ENCODE data around the gene OSBPL5.
A peak's percentile ranks its signal among the peaks of the same experiment; 100 is the strongest.

The OSBPL5 gene

DNA sequence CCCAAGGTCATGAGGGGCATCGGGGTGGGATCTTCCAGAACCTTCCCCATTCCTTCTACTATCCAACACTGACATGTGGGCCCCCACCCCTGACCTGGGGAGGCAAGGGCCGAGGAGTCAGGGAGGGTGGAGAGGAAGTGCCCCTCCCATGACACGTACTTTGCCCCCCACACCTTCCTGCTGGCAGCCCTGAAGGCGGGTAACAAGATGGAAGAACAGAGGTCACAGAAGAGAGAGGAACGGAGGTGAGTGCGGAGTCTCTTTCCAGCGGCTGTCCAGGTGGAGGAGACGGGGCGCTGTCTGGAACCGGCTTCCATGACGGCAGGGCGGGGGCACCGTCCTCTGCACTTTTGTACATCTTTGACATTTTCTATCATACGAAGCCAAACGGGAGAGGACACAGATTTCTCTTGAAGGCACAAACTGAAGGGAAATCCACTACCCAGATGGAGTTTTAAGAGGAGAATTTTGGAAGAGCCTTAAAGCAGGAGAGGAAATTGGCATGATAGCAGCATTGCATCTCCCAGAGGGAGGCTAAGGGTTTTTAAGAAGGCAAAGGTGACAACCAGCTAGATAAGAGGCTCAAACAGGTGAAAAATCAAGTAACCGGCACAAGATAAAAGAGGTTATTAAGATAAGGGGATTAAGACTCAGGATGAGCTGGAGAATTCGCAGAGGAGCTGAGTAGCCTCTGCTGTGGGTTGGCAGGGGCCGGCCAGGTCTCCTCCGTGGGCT lies 16.7 kb downstream of the OSBPL5 start:
- DNase-seq, result no peak

DNA sequence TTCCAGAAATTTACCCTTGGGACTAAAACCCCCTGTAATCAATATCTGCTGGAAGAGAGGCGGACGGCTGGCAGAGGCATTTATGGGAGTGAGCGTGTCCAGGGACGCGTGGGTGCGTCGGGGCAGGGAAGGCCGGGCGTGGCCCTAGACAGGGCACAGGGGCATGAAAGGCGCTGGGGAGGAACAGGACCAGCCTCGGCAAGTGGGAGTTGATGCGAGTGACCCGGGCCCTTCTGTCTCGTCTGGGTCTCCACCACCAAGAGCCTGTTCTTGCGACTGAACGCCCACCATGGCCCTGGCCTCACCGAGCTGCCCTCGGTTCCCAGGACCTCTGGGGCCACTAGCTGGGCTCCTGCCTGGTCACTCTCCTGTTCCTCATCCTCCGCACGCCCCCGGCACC lies 17.5 kb downstream of the OSBPL5 start:
- DNase-seq, result no peak

DNA sequence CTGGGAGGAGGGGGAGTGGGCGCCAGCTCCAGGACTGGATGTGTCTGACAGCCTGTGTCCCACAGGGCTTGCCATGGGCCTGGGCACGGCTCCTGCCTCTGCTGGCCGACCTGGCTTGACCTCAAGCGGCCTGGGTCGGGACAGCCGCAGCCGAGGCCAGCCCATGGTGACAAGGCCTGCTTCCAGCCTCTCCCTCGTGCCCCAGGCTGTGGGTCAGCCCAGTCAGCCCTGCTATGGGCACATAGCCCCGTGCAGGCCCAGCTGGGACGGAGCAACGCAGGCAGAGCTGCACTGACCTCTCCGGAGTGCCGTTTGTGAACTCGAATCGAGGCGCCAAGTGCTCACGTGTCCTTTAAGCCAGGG lies 17.9 kb downstream of the OSBPL5 start:
- DNase-seq, result no peak

DNA sequence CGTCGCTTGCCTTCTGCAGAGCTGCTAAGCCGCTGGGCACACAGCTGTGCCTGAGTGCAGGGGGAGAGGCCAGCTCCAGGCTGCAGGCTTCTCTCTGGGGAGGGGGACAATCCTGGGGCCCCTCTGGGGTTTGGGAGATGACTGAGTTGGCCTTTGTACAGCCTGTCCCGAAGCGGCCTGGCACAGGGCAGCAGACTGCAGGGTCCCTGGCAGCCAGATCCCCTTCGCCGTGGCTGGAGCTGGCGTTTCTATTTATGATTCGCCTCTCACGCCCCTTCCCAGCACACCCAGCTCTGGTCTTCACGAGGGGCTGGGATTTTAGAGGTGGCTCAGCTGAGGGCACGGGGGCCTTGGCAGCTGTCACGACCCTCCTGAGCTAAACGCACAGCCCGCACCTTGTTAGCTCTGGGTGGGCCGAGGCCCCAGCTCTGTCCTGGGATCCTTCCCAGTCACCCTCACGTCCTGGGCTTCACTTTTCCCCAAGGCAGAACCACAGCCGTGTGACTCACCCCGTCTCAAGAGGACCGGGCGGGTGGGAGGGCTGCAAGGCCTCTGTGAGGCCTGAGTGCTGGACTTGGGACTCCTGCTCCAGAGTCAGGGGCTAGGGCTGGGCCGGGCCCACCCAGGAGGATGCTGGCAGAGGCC lies 18.4 kb downstream of the OSBPL5 start:
- DNase-seq, result peak; percentile 37

DNA sequence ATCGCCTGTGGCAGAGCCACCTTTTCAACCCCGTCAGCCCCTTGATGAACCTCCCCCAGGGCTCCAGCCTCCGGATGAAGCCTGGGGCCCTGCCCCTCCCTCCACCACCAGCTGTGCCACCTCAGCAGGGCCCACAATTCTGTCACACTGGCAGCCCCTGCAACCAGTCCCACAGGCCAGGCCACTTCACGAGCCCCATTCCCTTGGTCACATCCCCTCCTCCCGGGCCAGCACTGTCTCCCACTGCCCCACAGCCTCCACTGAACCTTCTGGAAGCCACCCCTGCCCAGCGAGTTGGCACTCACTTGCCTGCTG lies 19.9 kb downstream of the OSBPL5 start:
- DNase-seq, result no peak

DNA sequence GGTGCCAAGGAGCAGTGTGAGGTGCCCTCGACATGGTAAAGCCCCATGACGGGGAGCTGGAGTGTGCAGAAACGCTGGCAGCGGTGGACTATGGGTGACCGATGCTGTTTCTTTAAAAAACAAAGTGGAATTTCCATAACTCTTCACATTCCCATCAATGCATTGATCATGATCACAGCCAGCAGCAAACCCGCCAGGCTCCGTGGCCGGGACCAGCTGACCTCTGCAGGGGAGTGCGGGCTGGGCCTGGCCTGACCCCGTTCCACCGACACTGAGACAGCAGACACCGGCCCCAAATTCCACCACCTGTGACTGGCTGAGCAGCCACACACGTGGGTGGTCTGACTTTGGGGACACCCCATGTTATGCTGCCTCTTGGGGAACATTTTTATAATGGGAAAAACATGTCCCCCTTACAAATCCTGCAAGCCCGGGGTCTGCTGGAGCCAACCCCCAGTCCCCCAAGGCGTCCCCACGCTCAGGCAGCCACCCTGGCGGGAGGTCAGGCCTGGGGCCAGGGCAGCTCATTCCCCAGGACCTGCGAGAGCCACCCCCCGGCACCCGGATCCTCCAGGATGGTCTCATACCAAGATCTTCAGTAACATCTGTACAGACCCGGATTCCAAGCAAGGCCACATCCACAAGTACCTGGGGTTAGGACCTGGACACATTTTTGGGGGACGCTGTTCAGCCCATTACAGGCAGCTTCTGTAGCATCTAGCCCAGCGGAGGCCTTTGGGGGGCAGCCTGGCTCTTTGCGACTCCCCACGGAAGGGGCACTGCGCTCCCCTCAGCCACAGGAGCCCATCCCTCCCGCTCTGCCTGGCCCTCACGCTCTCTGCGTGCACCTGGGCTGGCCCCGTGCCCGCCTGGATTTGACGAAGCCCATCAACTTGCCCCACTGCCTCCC lies 20.6 kb downstream of the OSBPL5 start:
- DNase-seq, result no peak

DNA sequence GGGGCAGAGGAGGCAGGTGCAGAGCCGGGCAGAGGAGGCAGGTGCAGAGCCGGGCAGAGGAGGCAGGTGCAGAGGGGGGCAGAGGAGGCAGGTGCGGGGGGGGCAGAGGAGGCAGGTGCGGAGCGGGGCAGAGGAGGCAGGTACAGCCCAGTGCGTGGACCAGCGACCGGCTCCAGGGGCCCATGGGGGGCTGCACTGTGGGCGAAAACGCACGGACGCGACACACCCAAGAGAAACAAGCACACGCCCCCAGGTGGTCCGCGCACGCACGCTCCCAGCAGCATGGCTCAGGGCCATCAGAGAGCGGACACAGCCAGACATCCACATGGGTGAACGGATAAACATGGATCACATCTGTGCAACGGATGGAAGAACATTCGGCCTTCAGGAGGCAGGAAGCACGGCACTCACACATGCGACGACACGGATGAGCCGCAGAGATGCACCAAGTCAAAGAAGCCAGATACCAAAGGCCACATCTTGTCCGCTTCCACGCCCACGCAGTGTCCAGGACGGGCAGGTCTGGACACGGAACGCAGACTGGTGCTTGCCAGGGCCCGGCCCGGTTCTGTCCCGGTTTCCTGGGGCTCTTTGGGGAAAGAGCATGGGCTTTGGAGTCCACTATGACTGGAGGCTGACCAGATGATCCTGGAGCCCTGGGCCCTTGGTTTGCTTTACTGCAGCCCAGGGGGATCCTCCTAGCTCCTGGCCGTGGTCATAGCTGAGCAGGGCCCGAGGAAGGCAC lies 21.8 kb downstream of the OSBPL5 start:
- no peak for DNase-seq

DNA sequence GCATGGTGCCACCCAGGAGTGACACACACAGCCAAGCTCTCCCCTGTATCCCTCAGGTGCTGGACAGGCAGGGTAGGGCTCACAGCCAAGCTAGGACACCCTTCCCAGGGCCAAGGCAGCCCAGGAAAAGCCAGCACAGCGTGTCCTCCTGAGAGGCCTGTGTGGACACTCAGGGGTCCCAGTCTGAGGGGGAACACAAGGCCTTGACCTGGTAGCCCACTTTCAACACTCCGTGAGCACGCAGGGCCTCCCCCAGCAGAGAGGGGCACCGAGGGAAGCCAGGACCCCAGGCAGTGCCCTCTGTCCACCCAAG lies 24.9 kb downstream of the OSBPL5 start:
- DNase-seq, result no peak

DNA sequence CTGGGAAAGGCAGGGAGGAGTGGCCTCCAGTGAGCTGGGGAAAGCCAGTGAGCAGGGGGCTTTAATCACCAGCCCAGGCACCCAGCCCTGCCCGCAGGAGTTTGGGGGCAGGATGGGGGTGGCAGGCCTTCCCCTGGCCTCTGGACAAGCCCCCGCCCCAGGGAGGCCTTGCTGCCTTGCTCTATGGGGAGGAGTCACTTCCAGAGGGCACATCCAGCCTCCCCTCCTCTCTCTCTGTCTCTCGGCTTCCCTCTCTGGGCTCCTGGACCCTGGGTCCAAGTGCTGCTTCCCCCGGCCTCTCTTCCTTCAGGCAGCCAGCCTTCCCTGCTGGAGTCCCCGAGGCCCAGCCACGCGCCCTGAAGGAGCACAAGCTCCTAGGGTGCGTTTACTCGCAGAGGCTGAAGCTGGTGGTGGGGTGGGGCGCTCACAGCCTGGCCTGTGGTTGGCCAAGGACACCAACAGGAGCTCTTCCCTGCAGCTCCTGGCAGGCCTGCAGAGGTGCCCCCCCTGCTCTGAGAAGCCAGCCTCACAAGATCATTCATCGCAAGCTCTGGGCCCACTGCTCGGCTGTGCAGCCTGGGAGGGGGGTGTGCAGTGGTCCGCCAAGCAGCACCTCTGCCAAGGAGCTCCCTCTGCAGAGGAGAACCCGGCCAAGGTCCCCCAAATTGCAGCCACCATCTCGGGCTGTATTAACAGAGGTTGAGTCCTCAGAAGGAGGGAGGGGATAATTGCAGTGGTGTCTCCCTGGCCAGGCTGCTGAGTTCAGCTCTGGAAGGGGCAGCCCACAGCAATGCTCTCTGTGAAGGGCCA lies 25.4 kb downstream of the OSBPL5 start:
- no peak for DNase-seq

DNA sequence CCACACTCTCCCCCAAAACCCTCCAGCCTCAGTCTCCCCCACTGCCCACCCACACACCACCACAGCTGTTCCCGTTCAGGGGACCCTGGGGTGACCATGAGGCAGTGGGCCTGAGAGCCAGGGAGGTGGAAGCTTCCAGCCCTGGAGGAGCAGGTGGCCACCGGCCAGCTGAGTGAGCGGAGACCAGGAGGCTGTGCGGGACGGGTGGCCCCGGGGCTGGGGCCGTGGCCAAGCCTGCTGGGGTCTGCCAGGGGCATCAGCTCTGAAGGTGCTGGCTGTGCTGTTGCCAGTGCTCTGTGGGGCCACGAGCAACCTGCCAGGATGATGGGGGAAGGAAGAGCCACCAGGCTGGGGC lies 26.0 kb downstream of the OSBPL5 start:
- DNase-seq, result no peak

DNA sequence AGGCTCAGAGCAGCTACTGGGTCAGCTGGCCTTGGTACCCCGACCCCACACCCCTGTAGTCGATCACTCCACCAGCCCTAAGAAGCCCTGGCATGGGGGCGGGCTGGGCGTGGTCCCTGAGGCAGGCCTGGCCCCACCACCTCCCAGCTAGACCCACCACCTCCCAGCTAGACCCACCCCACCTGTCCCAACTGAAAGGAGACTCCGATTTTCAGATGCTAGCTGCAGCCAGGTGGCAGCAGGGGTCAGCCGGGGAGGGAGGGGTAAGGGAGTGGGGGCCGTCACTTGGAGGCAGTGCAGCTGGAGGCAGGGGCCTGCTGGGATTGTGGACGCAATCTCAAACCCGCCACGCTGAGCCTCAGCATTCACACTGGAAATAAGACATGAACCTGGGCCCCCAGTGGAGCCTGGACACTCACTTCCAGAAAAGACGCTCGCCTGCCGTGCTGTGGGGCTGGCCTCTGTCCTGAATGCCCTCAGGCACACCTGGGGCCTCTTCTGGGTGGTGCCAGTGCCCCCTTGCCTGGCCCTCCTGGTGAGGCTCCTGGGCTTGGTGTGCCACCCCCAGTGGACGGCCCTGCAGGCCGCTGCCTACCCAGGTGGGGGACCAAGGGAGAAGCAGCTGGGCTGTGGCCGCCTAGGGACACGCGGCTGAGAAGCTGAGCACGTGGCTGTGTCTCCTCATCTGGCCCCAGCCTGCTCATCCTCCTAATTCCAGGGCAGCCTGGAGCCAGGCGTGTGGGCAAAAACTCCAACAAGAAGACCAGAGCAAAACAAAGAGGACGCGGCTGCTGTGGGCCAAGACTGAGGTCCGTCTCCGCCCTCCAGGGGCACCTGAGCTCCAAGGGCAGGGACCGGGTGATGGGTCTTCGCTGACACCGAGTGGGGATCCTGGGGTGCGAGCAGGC lies 26.7 kb downstream of the OSBPL5 start:
- no peak for DNase-seq

DNA sequence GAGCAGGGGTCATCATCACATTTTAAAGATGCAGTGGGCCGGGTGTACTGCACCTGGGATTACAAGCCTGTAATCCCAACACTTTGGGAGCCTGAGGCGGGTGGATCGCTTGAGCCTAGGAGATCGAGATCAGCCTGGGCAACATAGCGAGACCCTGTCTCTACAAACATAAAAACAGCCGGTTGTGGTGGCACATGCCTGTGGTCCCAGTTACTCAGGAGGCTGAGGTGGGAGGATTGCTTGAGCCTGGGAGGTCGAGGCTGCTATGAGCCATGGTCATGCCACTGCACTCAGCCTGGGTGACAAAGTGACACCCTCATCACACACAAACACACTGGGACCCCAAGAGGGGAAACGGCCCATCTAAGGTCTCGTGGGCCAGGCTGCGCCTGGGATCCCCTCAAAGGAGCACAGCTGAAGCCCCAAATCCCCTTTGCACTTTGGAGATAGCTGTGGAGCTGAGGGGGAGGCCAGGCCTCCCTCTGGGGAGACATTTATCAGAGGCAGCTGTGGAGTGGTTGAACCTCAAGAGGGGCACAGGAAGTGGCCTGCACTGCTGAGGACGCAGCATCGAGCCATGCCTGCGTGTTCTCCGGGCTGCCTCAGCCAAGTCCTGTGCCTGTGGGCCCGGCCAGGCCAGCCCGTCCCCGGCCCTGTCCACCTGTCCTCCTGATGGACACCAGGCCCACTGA lies 27.5 kb downstream of the OSBPL5 start:
- peak; percentile 15 for DNase-seq

DNA sequence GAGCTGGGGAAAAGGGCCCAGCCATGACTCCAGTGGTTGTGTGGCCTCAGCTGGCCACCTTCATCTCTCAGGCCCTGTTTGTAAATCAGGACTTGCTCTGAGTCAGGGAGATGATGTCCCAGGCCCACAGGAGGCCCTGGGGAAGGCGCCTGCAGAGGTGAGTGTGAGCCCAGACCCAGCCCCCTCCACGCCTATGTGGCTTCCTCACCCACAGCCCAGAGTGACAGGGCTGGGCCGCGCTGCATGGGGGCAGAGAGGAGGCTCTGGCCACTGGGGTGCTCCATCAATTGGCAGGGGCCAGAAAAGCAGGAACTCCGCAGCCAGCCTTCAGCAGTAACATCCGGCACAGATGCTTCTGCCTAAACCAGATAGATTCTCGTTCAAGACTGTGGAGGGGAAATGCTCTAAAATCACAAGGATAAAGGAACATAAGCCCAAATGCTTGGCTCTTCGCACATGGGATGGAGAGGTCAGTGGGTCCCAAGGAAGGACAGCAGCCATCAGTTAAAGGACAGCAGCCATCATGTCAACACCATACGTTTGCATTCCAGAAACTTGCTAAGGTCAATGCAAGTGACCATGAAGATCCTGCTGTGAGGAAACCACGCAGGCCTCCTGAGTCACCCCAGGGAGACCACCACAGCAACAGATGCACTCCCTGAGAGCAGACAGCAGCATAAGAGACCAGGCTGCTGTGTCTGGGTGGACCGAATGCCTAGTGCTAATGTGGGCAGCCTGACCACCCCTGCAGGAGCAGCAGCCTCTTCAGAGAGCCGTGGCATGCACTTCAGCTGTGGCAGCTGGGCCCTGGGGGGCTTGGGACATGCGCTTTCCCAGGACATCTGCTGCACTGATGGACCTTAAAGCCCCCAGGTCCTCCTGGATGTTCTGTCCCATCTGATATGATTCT lies 28.3 kb downstream of the OSBPL5 start:
- no peak for DNase-seq

DNA sequence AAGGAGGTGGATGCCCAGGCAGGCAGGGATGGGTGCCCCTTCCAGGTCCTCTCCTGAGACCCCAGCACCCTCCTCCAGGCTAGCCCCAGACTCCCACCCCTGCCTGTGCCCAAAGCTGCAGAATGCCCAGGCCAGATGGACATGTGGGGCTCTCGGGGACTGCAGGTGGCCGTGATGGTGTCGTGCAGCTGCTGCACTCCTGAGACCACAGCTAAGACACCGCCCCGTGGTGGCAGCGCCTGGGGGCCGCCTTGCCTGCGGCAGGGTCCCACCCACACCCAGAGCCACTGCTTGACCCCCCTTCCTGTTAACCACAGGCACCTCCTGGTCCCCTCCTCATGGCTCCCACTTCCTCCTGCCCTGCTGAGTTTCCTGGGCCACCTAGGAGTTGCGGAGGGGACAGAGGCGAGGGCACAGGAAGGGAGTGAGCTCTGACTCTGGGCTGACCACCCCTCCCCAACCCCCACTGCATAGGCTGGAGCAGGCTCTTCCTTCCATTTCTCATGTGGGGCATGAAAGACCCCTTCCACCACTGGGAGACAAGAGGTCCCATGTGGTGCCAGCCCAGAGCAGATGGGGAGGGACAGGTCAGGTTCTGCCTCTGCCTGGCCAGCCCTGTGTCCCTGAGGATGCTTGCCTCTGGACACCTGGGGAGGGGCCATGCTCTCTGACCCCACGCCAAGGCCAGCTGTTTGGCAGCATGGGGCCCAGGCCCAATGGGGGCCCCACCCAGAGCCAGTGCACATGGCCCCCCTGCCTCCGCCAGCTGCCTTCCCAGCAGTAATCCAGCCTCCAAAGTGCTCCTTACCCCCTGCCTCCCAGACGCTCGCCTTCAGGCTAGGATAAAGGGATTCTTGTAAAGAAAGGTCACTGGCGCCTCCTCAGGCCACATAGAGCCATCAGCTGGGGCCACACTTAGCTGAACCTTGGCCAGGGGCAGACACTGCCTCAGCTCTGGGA lies 29.3 kb downstream of the OSBPL5 start:
- no peak for DNase-seq

DNA sequence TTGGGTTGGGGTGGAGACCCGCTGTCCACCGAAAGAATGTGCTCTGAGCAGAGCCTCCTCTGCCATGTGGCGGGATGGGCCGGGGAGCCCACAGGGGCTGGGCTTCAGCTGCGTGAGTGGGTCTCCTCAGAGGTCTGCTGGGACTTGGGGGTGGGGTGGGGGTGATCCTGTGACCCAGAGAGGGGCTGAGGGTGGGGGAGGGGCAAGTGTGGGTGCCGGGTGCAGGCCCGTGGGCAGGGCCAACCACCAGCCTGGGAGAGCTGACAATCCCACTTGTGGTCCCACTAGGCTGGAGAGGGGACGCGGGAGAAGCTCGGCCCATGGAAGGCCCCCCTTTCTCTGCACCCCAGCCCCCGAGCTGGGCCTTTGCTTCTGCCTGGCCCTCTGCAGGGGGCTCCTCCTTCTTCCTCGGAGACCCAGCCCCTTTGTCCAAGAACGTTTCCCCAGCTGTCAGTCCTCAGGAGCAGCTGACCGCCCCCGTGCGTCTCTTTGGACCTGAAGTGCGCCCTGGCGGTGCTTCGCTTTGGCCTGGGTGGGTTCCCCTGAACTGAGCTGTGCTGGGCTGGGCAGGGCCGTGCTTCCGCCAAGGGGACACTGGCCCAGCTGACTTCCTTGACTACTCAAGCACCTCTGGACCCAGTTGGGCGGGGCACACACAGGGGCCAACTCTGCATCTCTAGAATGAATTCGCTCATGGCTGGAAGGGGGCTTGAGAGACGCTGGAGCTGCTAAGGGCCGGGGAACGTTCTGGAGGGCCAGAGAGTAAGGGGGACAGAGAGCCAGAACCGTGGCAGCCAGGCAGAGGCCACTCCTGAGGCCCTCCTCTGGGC lies 30.2 kb downstream of the OSBPL5 start:
- no peak for DNase-seq

DNA sequence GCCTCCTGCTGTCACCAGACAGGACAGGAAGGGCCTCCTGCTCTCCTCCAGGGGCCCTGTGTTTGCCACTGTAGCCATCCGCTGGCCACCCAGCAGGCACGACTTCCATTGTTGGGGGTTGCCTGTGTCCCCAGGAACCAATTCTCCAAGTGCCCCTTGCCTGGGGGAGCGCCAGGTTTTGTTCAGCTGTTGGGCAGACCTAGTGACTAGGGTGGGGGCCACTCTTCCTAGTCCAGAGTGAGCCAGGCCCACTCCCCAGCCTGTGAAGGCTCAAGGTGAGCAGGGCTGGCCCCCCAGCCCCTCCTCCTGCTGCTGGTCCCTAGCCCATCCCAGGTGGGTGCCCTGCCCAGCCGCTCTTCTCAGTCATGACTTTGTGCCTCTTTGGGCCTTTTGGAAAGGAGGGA lies 30.9 kb downstream of the OSBPL5 start:
- no peak for DNase-seq
